GM10248 (cell line): ENCODE measurements around the gene EP400.
A peak's percentile ranks its signal among the peaks of the same experiment; 100 is the strongest.

ENCODE experiments used
- CTCF ChIA-PET: fragments of 300-600 bp; sonication (Branson Sonifier 250); formaldehyde crosslinking; extraction: SDS; loops from one replicate; lab custom pipeline; 2021; ENCODE audit warnings: antibody characterized with exemption; lab: Yijun Ruan, JAX
- POLR2A ChIA-PET: fragments of 350-650 bp; sonication (Branson Sonifier 250); formaldehyde crosslinking; extraction: SDS; loops from one replicate; lab custom pipeline; 2020; ENCODE audit warnings: antibody characterized with exemption; lab: Yijun Ruan, JAX
- DNase-seq: peaks from one replicate; pipeline ENCODE4 v3.0.0; 2012; ENCODE audit errors: extremely low spot score
- TF ChIP-seq, protein P1 (sequence below): IDR thresholded peaks from 2 replicates; pipeline ENCODE4 v1.5.1; 2012; ENCODE audit warnings: mild to moderate bottlenecking, low read depth; ENCODE audit errors: extremely low read depth, missing control alignments, control extremely low read depth

Gene EP400

DNA sequence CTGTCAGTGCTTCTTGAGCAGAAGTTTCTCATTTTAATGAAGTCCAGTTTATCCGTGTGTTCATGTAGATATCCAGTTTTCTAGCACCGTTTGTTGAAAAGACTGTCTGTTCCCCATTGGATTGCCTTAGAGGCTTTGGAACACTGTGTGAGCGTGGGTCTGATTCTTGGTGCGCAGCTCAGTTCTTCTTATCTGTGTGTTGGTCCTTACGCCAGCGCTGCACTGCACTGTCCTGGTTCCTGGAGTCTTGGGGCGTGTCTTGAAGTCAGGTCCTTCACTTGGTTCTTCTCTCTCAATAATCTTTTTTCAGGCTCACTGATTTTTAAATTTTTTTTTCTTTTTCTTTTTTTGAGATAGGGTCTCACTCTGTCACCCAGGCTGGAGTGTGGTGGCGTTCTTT, 25.5 kb downstream of the EP400 start:
- ChIA-PET POLR2A (no interaction called here), CTCF (interaction anchor here (1.3 kb wide), 1 partner anchor 9 kb away, joined by 4 read pairs; no protein-coding TSS in a partner anchor)
- DNase-seq, result no peak
- TF ChIP-seq, protein P1, sequence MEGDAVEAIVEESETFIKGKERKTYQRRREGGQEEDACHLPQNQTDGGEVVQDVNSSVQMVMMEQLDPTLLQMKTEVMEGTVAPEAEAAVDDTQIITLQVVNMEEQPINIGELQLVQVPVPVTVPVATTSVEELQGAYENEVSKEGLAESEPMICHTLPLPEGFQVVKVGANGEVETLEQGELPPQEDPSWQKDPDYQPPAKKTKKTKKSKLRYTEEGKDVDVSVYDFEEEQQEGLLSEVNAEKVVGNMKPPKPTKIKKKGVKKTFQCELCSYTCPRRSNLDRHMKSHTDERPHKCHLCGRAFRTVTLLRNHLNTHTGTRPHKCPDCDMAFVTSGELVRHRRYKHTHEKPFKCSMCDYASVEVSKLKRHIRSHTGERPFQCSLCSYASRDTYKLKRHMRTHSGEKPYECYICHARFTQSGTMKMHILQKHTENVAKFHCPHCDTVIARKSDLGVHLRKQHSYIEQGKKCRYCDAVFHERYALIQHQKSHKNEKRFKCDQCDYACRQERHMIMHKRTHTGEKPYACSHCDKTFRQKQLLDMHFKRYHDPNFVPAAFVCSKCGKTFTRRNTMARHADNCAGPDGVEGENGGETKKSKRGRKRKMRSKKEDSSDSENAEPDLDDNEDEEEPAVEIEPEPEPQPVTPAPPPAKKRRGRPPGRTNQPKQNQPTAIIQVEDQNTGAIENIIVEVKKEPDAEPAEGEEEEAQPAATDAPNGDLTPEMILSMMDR, result no peak

DNA sequence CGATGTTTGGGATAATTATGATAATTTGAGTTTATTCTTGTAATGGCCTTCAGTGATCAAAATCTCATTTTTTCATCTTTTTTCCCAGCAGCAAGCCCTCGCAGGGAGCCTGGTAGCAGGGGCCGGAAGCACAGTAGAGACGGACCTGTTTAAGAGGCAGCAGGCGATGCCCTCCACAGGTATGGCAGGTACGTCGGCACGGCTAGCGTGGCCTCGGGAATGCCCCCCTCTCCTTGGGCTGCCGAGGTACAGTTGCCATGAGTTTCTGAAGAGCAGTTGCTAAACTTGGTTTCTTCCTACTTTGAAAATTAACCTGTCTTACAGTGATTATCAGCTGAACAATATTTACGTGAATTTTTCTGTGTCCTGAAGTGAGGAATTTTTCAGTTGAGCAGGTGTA, 29.9 kb downstream of the EP400 start:
- POLR2A ChIA-PET, result no interaction called here
- DNase-seq, result no peak
- TF ChIP-seq, protein P1, result no peak
- CTCF ChIA-PET, result interaction anchor here (1.2 kb wide), 1 partner anchor 99 kb away, joined by 4 read pairs; no protein-coding TSS in a partner anchor

DNA sequence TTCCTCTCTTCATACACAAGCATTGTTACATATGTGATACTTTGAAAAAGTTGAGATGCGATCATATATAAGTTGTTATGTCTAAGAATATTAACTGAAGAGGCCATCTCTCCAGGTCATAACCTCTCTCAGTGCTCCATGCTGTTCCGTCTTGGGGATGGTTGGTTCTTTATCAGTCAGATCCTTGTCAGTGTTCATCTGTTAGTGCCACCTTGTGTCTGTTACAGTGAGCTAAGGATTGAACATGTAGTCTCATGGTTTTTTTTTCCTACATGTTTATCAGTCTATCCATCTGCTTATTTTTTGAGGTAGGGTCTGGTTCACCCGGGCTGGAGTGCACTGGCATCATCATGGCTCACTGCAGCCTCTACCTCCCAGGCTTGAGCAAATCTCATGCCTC, 30.5 kb downstream of the EP400 start:
- CTCF ChIA-PET, result interaction anchor here (1.2 kb wide), 1 partner anchor 100 kb away, joined by 4 read pairs; no protein-coding TSS in a partner anchor
- POLR2A ChIA-PET, result no interaction called here
- TF ChIP-seq, protein P1, result peak; percentile 4
- DNase-seq, result no peak

DNA sequence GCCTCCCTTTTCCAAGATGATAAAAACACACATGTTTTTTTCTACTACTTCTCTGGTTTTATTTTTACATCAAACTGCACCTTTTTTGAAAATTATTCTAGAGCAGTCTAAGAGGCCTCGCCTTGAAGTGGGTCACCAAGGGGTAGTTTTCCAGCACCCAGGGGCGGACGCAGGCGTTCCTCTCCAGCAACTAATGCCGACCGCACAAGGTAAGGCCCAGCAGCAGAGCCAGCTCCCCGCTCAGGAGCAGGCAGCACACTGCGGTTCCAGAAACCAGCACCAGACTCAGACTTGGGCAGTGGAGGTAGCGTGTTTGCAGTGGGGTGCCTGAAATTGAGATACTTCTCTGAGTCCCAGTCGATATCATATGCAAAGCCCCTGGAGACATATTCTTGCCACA, 31.6 kb downstream of the EP400 start:
- POLR2A ChIA-PET, result no interaction called here
- CTCF ChIA-PET, result no interaction called here
- no peak for DNase-seq
- TF ChIP-seq, protein P1, result no peak

DNA sequence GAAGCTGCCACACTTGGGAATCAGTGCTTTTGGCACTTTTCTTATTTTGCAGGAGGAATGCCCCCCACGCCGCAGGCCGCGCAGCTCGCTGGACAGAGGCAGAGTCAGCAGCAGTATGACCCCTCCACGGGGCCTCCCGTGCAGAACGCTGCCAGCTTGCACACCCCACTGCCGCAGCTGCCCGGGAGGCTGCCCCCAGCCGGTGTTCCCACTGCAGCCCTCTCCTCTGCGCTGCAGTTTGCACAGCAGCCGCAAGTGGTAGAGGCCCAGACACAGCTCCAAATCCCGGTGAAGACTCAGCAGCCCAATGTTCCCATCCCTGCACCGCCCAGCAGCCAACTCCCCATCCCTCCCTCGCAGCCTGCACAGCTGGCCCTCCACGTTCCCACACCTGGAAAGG, 32.3 kb downstream of the EP400 start:
- CTCF ChIA-PET, result no interaction called here
- POLR2A ChIA-PET, result interaction anchor here (0.7 kb wide), 1 partner anchor 25 kb away, joined by 3 read pairs; no protein-coding TSS in a partner anchor
- TF ChIP-seq, protein P1, result no peak
- no peak for DNase-seq

DNA sequence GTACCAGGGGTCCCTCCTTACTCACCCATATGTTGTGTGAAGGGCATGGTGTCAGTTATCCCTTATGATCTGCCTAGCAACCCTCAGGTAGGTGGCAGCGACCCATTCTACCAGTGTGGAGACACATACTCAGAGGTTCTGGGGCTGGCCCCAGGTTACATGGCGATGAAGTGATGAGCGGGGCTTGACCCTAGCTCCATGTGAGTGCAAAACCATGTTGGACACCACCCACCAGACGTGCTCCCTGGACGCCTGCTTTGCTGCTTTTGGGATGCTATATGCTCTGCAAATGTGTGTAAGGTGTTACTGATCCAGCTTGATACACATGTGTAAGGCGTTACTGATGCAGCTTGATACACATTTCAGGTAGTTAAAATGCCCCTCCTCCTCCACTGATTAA, 33.3 kb downstream of the EP400 start:
- TF ChIP-seq, protein P1, result no peak
- ChIA-PET CTCF (no interaction called here), POLR2A (interaction anchor here (0.6 to 0.7 kb wide), 2 partner anchors 14 to 24 kb away, joined by 3 read pairs; no protein-coding TSS in a partner anchor)
- DNase-seq, result no peak
